Astrocyte (in vitro differentiated cells and primary cell): Measurements from ENCODE around the gene LMNTD2. TPM values are rescaled to one million over a fixed set of nuclear protein-coding genes. Genes with fewer than 3 reads are reported as not detected.

ENCODE experiments used
- DNase-seq: peaks from one replicate; pipeline ENCODE4 v3.0.0-alpha.2; 2010; ENCODE audit warnings: low read depth
- FAIRE-seq: peaks from 2 replicates; lab custom pipeline; 2011; peaks lifted over from hg19 to GRCh38; lab: Jason Lieb, UNC
- H2AFZ ChIP-seq: 2 replicates; pipeline ENCODE4 v1.6.0; 2012; ENCODE audit warnings: low read depth, low read length, inconsistent platforms
- H3K27ac ChIP-seq: 2 replicates; pipeline ENCODE4 v1.5.1; 2011; ENCODE audit warnings: low read depth, low read length, inconsistent platforms
- H3K27me3 ChIP-seq: 2 replicates; pipeline ENCODE4 v1.6.0; 2011; ENCODE audit warnings: low read length, inconsistent platforms; ENCODE audit not compliant: insufficient read depth
- H3K36me3 ChIP-seq: 2 replicates; pipeline ENCODE4 v1.5.1; 2011; ENCODE audit warnings: low read length, inconsistent platforms; ENCODE audit not compliant: insufficient read depth
- H3K4me1 ChIP-seq: 2 replicates; pipeline ENCODE4 v1.5.1; 2011; ENCODE audit warnings: low read length, inconsistent platforms; ENCODE audit not compliant: insufficient read depth
- H3K4me2 ChIP-seq: 2 replicates; pipeline ENCODE4 v1.6.0; 2012; ENCODE audit warnings: low read length, inconsistent platforms
- H3K4me3 ChIP-seq: 2 replicates; pipeline ENCODE4 v1.5.1; 2011; ENCODE audit warnings: low read depth, mild to moderate bottlenecking, low read length, inconsistent platforms; ENCODE audit not compliant: insufficient read depth
- H3K79me2 ChIP-seq: 2 replicates; pipeline ENCODE4 v1.6.0; 2012; ENCODE audit warnings: mild to moderate bottlenecking, low read length, inconsistent platforms; ENCODE audit not compliant: insufficient read depth
- H3K9ac ChIP-seq: 2 replicates; pipeline ENCODE4 v1.6.0; 2012; ENCODE audit warnings: mild to moderate bottlenecking, low read length, inconsistent platforms
- H3K9me3 ChIP-seq: 2 replicates; pipeline ENCODE4 v1.5.1; 2012; ENCODE audit warnings: low read depth, mild to moderate bottlenecking, low read length, inconsistent platforms; ENCODE audit not compliant: insufficient read depth
- H4K20me1 ChIP-seq: 2 replicates; pipeline ENCODE4 v1.6.0; 2012; ENCODE audit warnings: low read length, inconsistent platforms; ENCODE audit not compliant: insufficient read depth
- H3K27ac Mint-ChIP-seq: one replicate; pipeline ENCODE4 v1.8.0; 2021; ENCODE audit warnings: mild to moderate bottlenecking, mixed read lengths; ENCODE audit not compliant: unreplicated experiment
- H3K27me3 Mint-ChIP-seq: one replicate; pipeline ENCODE4 v1.8.0; 2021; ENCODE audit warnings: low read depth, mixed read lengths; ENCODE audit not compliant: unreplicated experiment
- H3K36me3 Mint-ChIP-seq: one replicate; pipeline ENCODE4 v1.8.0; 2021; ENCODE audit warnings: low read depth, mixed read lengths; ENCODE audit not compliant: unreplicated experiment
- H3K4me1 Mint-ChIP-seq: one replicate; pipeline ENCODE4 v1.8.0; 2021; ENCODE audit warnings: low read depth, mixed read lengths; ENCODE audit not compliant: unreplicated experiment
- H3K4me3 Mint-ChIP-seq: one replicate; pipeline ENCODE4 v1.8.0; 2021; ENCODE audit warnings: mild to moderate bottlenecking, moderate library complexity, mixed read lengths; ENCODE audit not compliant: unreplicated experiment
- H3K9me3 Mint-ChIP-seq: one replicate; pipeline ENCODE4 v1.8.0; 2021; ENCODE audit warnings: mild to moderate bottlenecking, mixed read lengths; ENCODE audit not compliant: unreplicated experiment
- EZH2 ChIP-seq: IDR thresholded peaks from 2 replicates; pipeline ENCODE4 v1.6.1; 2012; ENCODE audit warnings: mild to moderate bottlenecking, low read length, inconsistent platforms; ENCODE audit not compliant: insufficient read depth
- total RNA-seq: library from RNA; stranded (reverse); gene quantifications from 2 replicates; pipeline ENCODE4 v1.2.1, GENCODE V29; 2021
- TF ChIP-seq, protein P1 (sequence below): IDR thresholded peaks from 2 replicates; pipeline ENCODE4 v1.5.1; 2011; ENCODE audit warnings: low read depth, mild to moderate bottlenecking, inconsistent platforms, low read length, moderate library complexity; ENCODE audit not compliant: insufficient read depth

LMNTD2 gene
- total RNA-seq, 1 donor from 2014 or later, result 2.8 TPM

DNA sequence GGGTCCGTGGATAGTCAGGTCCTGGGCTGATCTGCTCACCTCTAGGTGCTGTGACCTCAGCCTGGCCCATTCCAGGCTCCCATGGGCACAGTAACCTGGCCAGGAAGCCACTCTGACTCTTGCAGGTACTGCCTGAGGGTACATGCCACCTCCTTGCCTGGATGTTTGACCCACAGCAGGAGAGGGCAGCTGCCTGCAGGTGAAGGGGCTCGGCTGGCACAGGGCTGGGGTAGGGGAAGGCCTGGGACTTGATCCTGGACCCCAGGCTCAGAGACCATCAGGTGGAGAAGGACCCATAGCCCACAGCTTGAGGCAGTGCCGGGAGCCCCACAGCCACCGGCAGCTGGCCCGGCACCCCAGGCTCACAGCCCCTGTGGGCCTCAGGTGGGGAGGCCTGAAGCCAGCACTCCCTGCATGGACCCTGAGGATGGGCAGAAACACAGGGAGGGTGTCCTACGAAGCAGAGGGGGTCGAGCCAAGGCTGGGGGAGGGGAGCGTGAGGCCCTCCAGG is 20.5 kb downstream of the LMNTD2 start:
- FAIRE-seq (no peak), DNase-seq (no peak)
- no peak for TF ChIP-seq EZH2
- TF ChIP-seq, protein P1, sequence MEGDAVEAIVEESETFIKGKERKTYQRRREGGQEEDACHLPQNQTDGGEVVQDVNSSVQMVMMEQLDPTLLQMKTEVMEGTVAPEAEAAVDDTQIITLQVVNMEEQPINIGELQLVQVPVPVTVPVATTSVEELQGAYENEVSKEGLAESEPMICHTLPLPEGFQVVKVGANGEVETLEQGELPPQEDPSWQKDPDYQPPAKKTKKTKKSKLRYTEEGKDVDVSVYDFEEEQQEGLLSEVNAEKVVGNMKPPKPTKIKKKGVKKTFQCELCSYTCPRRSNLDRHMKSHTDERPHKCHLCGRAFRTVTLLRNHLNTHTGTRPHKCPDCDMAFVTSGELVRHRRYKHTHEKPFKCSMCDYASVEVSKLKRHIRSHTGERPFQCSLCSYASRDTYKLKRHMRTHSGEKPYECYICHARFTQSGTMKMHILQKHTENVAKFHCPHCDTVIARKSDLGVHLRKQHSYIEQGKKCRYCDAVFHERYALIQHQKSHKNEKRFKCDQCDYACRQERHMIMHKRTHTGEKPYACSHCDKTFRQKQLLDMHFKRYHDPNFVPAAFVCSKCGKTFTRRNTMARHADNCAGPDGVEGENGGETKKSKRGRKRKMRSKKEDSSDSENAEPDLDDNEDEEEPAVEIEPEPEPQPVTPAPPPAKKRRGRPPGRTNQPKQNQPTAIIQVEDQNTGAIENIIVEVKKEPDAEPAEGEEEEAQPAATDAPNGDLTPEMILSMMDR, result no peak
- H4K20me1 ChIP-seq, result no peaks in the 10 kb centered on the region
- no peaks in the 10 kb centered on the region for H3K9me3 ChIP-seq
- peak overlapping the region; percentile 18 for H3K27ac Mint-ChIP-seq
- no peaks in the 10 kb centered on the region for H3K27me3 ChIP-seq
- peaks cover 2% of the 10 kb centered on the region for H3K36me3 Mint-ChIP-seq
- no peaks in the 10 kb centered on the region for H3K9me3 Mint-ChIP-seq
- H3K4me2 ChIP-seq, result no peak overlapping the region
- H3K4me3 Mint-ChIP-seq, result no peak overlapping the region
- no peak overlapping the region for H3K27ac ChIP-seq
- no peak overlapping the region for H3K9ac ChIP-seq
- H3K27me3 Mint-ChIP-seq, result peaks cover 6% of the 10 kb centered on the region
- H2AFZ ChIP-seq, result no peak overlapping the region
- no peaks in the 10 kb centered on the region for H3K36me3 ChIP-seq
- H3K4me3 ChIP-seq, result no peak overlapping the region
- H3K79me2 ChIP-seq, result no peaks in the 10 kb centered on the region
- peaks cover 4% of the 10 kb centered on the region for H3K4me1 Mint-ChIP-seq
- H3K4me1 ChIP-seq, result peaks cover 15% of the 10 kb centered on the region

DNA sequence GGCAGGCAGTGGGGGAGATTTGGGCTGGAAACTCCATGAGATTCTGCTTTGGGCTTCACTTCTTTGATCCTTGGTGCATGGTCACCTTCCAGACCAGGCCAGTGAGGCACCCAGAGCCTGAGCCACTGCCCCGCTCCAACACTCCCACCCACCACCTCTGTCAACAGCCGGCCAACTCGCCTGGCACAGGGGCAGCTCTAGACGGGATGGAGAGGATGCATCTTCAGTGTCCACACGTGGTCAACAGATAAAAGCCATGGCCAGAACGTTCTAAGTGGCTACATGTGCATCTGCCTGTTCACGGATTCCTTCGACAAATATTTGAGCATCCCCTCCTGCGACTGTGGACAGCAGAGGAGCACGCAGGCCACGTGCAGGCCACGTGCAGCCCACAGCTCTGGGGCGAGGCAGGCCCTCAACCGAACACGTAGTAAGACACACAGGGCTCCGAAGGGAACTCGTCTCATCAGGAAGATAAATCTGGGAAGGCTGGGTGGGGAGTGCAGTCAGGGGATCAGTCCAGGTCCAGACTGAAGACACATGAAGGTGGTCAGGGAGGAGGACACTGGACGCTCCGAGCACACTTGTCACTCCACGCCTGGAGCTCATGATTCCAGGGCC is 22.0 kb downstream of the LMNTD2 start:
- H2AFZ ChIP-seq, result no peak overlapping the region
- H3K9me3 Mint-ChIP-seq, result no peaks in the 10 kb centered on the region
- no peaks in the 10 kb centered on the region for H3K9me3 ChIP-seq
- no peak overlapping the region for H3K27ac Mint-ChIP-seq
- TF ChIP-seq, protein P1, result no peak
- no peak for TF ChIP-seq EZH2
- H3K4me3 ChIP-seq, result no peak overlapping the region
- peaks cover 14% of the 10 kb centered on the region for H3K79me2 ChIP-seq
- no peak for DNase-seq
- H3K36me3 Mint-ChIP-seq, result peaks cover 2% of the 10 kb centered on the region
- peaks cover 6% of the 10 kb centered on the region for H3K27me3 Mint-ChIP-seq
- no peak for FAIRE-seq
- no peaks in the 10 kb centered on the region for H3K36me3 ChIP-seq
- H4K20me1 ChIP-seq, result peaks cover 13% of the 10 kb centered on the region
- H3K27ac ChIP-seq, result no peak overlapping the region
- H3K4me3 Mint-ChIP-seq, result no peak overlapping the region
- H3K9ac ChIP-seq, result no peak overlapping the region
- H3K27me3 ChIP-seq, result no peaks in the 10 kb centered on the region
- H3K4me1 Mint-ChIP-seq, result peaks cover 4% of the 10 kb centered on the region
- H3K4me1 ChIP-seq, result peaks cover 26% of the 10 kb centered on the region
- no peak overlapping the region for H3K4me2 ChIP-seq
